ENCODE measurements around the gene NRN1L. TPM values are rescaled to one million over a fixed set of nuclear protein-coding genes. Genes with fewer than 3 reads are reported as not detected.

NRN1L gene
- total RNA-seq, 1 donor = not detected

DNA sequence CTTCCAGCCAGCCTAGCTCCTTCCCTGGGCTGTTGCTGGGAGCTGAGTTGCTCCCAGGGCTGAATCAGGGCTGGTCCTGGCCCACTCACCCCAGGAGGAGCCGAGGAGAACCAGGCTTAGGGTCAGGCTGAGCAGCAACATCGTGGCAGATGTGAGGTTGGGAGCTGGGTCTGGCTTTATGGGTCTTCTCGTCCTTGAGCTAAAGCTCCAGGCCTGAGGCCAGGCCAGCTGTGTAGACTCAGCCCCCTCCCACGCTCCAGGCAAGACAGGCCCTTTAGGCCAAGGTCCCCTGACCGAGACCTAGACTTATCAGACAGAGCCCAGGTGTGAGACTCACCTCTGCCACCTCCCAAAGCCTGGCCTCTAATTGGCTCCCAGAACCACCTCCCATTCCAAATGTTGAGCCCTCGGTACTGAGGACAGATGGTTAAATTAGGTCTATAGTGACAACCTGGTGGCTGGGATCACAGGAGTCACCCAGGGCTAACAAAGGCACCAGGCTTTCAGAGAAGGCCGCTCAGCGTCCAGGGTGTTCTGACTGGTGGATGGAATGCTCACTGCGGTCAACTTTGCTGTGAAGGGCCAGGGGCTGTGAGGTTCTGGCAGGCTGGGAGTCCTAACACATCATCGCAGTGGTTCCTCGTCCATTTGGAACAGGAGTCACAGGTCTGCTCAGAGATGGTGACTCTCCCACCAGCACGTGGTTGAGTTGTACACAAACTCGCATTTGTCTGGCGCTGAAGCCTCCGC is 47.2 kb downstream of the NRN1L start, which contains the start of gene CTRL:
Gene CTRL (minus strand): TSS at position 151 of the 750 bp plus-strand sequence. CDS start 10 bp downstream, at position 141.
- Histone ChIP-seq H3K79me2 (ENCODE audit: insufficient read depth, low read length) (peaks cover 14% of the 10 kb centered on the region), H3K27ac (ENCODE audit: low read depth, low read length) (no peak within 1 kb of the TSS), H3K4me1 (ENCODE audit: insufficient read depth, low read length) (peaks cover 15% of the 10 kb centered on the region), H3K4me3 (ENCODE audit: insufficient read depth, low read length) (no peak within 1 kb of the TSS), H2AFZ (ENCODE audit: low read length) (no peak within 1 kb of the TSS), H3K36me3 (ENCODE audit: insufficient read depth, low read length) (peaks cover 31% of the 10 kb centered on the region), H3K4me2 (ENCODE audit: insufficient read depth, low read length) (no peak within 1 kb of the TSS), H3K9me3 (ENCODE audit: low read depth, low read length) (no peaks in the 10 kb centered on the region), H3K27me3 (ENCODE audit: insufficient read depth, low read length) (no peaks in the 10 kb centered on the region), H4K20me1 (ENCODE audit: insufficient read depth, low read length) (peaks cover 31% of the 10 kb centered on the region)
- TF ChIP-seq CTCF (IDR thresholded peaks at IDR 0.05; ENCODE audit: extremely low read depth, low read depth, low read length) = peak; percentile 27
- DNase-seq (ENCODE audit: insufficient read length, low spot score, missing footprints) = peak; percentile 83

DNA sequence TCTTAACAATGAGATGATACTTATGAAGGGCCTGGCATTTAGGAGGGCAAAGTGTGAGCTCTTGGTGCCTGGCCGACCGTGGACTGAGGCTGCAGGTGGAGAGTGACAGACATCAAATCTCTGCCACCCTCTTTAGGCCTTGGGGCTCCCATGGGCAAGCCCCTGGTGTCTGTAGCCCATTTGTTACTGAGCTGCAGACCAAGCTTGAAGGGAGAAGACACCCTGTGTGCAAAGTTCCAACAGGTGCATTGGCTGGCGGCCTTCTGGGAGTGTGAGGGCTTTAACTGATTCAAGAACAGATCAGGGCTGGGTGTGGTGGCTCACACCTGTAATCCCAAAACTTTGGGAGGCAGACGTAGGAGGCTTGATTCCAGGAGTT is 47.8 kb downstream of the NRN1L start:
- H3K27me3 ChIP-seq (ENCODE audit: insufficient read depth, low read length) = no peaks in the 10 kb centered on the region

GRCh38 chr16:67933805-67934204 is 49.1 kb downstream of the NRN1L start:
- Histone ChIP-seq H3K27ac (ENCODE audit: low read depth, low read length) (no peak overlapping the region), H4K20me1 (ENCODE audit: insufficient read depth, low read length) (peaks cover 13% of the 10 kb centered on the region), H2AFZ (ENCODE audit: low read length) (no peak overlapping the region), H3K4me3 (ENCODE audit: insufficient read depth, low read length) (no peak overlapping the region), H3K4me1 (ENCODE audit: insufficient read depth, low read length) (peaks cover 21% of the 10 kb centered on the region), H3K4me2 (ENCODE audit: insufficient read depth, low read length) (no peak overlapping the region), H3K79me2 (ENCODE audit: insufficient read depth, low read length) (peaks cover 17% of the 10 kb centered on the region), H3K36me3 (ENCODE audit: insufficient read depth, low read length) (peaks cover 16% of the 10 kb centered on the region), H3K9me3 (ENCODE audit: low read depth, low read length) (no peaks in the 10 kb centered on the region), H3K27me3 (ENCODE audit: insufficient read depth, low read length) (no peaks in the 10 kb centered on the region)
- peak; percentile 75 for DNase-seq (ENCODE audit: insufficient read length, low spot score, missing footprints)
- TF ChIP-seq CTCF (IDR thresholded peaks at IDR 0.05; ENCODE audit: extremely low read depth, low read depth, low read length) = no peak

More for the DNA sequence above, 47.8 kb downstream of the NRN1L start:
- no peaks in the 10 kb centered on the region for H3K9me3 ChIP-seq (ENCODE audit: low read depth, low read length)
- peaks cover 28% of the 10 kb centered on the region for H3K36me3 ChIP-seq (ENCODE audit: insufficient read depth, low read length)
- H3K27ac ChIP-seq (ENCODE audit: low read depth, low read length) = no peak overlapping the region
- H3K4me1 ChIP-seq (ENCODE audit: insufficient read depth, low read length) = peaks cover 20% of the 10 kb centered on the region
- DNase-seq (ENCODE audit: insufficient read length, low spot score, missing footprints) = peak; percentile 25
- H3K79me2 ChIP-seq (ENCODE audit: insufficient read depth, low read length) = peaks cover 20% of the 10 kb centered on the region
- peaks cover 25% of the 10 kb centered on the region for H4K20me1 ChIP-seq (ENCODE audit: insufficient read depth, low read length)
- H3K4me3 ChIP-seq (ENCODE audit: insufficient read depth, low read length) = no peak overlapping the region
- TF ChIP-seq CTCF (IDR thresholded peaks at IDR 0.05; ENCODE audit: extremely low read depth, low read depth, low read length) = no peak
- H2AFZ ChIP-seq (ENCODE audit: low read length) = no peak overlapping the region
- no peak overlapping the region for H3K4me2 ChIP-seq (ENCODE audit: insufficient read depth, low read length)

GRCh38 chr16:67934306-67935100 is 49.8 kb downstream of the NRN1L start:
- Histone ChIP-seq H3K79me2 (ENCODE audit: insufficient read depth, low read length) (peaks cover 20% of the 10 kb centered on the region), H3K4me1 (ENCODE audit: insufficient read depth, low read length) (peaks cover 21% of the 10 kb centered on the region), H2AFZ (ENCODE audit: low read length) (no peak overlapping the region), H4K20me1 (ENCODE audit: insufficient read depth, low read length) (peaks cover 7% of the 10 kb centered on the region), H3K9me3 (ENCODE audit: low read depth, low read length) (no peaks in the 10 kb centered on the region), H3K27me3 (ENCODE audit: insufficient read depth, low read length) (no peaks in the 10 kb centered on the region), H3K36me3 (ENCODE audit: insufficient read depth, low read length) (peaks cover 16% of the 10 kb centered on the region), H3K27ac (ENCODE audit: low read depth, low read length) (peak overlapping the region; percentile 61), H3K4me2 (ENCODE audit: insufficient read depth, low read length) (peak overlapping the region; percentile 91), H3K4me3 (ENCODE audit: insufficient read depth, low read length) (peak overlapping the region; percentile 100)
- no peak for TF ChIP-seq CTCF (IDR thresholded peaks at IDR 0.05; ENCODE audit: extremely low read depth, low read depth, low read length)
- DNase-seq (ENCODE audit: insufficient read length, low spot score, missing footprints) = peak; percentile 88

All from osteoblast (primary cell).